ENCODE data around the gene STXBP6. TPM values are rescaled to one million over a fixed set of nuclear protein-coding genes. Genes with fewer than 3 reads are reported as not detected.
A peak's percentile ranks its signal among the peaks of the same experiment; 100 is the strongest.

The STXBP6 gene
- total and polyA plus RNA-seq, 10 of the 15 experiments (the other 5 are each of a cell fraction or from before 2014, with no cell fraction given): 1.2 to 47.3 (median 1.9) TPM

GRCh38 chr14:24924544-24924943 lies 125.4 kb downstream of the STXBP6 start (continued):
- TF ChIP-seq RELB (IDR thresholded peaks at IDR 0.05; ENCODE audit: low read depth): peak; percentile 50; the same call in 1 of the 2 replicates
- no peak for TF ChIP-seq CUX1 (IDR thresholded peaks at IDR 0.05; ENCODE audit: insufficient replicate concordance, low read depth, low read length)
- no peak for TF ChIP-seq TCF3 (IDR thresholded peaks at IDR 0.05; ENCODE audit: borderline replicate concordance, insufficient read depth, low read depth, low read length)
- no peak for TF ChIP-seq SIN3A (IDR thresholded peaks at IDR 0.05; ENCODE audit: low read depth, low read length)
- TF ChIP-seq EED (IDR thresholded peaks at IDR 0.05; ENCODE audit: low read depth): no peak
- TF ChIP-seq IRF4 (IDR thresholded peaks at IDR 0.05; ENCODE audit: low read depth, low read length): no peak
- TF ChIP-seq, protein P1, sequence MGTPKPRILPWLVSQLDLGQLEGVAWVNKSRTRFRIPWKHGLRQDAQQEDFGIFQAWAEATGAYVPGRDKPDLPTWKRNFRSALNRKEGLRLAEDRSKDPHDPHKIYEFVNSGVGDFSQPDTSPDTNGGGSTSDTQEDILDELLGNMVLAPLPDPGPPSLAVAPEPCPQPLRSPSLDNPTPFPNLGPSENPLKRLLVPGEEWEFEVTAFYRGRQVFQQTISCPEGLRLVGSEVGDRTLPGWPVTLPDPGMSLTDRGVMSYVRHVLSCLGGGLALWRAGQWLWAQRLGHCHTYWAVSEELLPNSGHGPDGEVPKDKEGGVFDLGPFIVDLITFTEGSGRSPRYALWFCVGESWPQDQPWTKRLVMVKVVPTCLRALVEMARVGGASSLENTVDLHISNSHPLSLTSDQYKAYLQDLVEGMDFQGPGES (IDR thresholded peaks at IDR 0.05): no peak
- no peak for TF ChIP-seq SREBF1 (IDR thresholded peaks at IDR 0.05; ENCODE audit: low read length)
- TF ChIP-seq TARDBP (IDR thresholded peaks at IDR 0.05; ENCODE audit: borderline replicate concordance): no peak
- TF ChIP-seq DPF2 (IDR thresholded peaks at IDR 0.05): no peak
- no peak for TF ChIP-seq TCF12 (IDR thresholded peaks at IDR 0.05; ENCODE audit: low read depth, low read length)
- TF ChIP-seq EZH2 (IDR thresholded peaks at IDR 0.05; ENCODE audit: borderline replicate concordance, control insufficient read depth, low read depth, low read length): no peak
- no peak for TF ChIP-seq MXI1 (IDR thresholded peaks at IDR 0.05; ENCODE audit: low read depth, low read length)
- TF ChIP-seq KDM1A (IDR thresholded peaks at IDR 0.05; ENCODE audit: borderline replicate concordance): no peak
- peak in 1 of 2 experiments; percentile 14; a peak in 1 of 4 replicates for TF ChIP-seq IKZF2 (IDR thresholded peaks at IDR 0.05)
- peak; percentile 25; the same call in 1 of the 2 replicates for TF ChIP-seq ATF7 (IDR thresholded peaks at IDR 0.05; ENCODE audit: low read depth)
- no peak for TF ChIP-seq BRCA1 (IDR thresholded peaks at IDR 0.05; ENCODE audit: low read depth, low read length)
- TF ChIP-seq, protein P2, sequence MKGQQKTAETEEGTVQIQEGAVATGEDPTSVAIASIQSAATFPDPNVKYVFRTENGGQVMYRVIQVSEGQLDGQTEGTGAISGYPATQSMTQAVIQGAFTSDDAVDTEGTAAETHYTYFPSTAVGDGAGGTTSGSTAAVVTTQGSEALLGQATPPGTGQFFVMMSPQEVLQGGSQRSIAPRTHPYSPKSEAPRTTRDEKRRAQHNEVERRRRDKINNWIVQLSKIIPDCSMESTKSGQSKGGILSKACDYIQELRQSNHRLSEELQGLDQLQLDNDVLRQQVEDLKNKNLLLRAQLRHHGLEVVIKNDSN (IDR thresholded peaks at IDR 0.05; ENCODE audit: borderline replicate concordance, extremely low read length, insufficient read depth, low read depth, low read length): no peak
- no peak for TF ChIP-seq SMARCA5 (IDR thresholded peaks at IDR 0.05)
- TF ChIP-seq ZSCAN29 (IDR thresholded peaks at IDR 0.05): no peak
- TF ChIP-seq NR2C1 (IDR thresholded peaks at IDR 0.05): no peak
